AG09319 (cell line): Measurements from ENCODE around the gene TJP3.

ENCODE experiments used
- DNase-seq: peaks from one replicate; pipeline ENCODE4 v3.0.0-alpha.2; 2010; ENCODE audit warnings: low read depth; ENCODE audit errors: extremely low read depth
- CTCF ChIP-seq: IDR thresholded peaks from 2 replicates; pipeline ENCODE4 v1.5.1; 2011; ENCODE audit warnings: low read depth, mild to moderate bottlenecking, inconsistent platforms, low read length, moderate library complexity

Gene TJP3

GRCh38 chr19:3716147-3716668 lies 8.0 kb downstream of the TJP3 start:
- no peak for TF ChIP-seq CTCF
- no peak for DNase-seq

- TF ChIP-seq CTCF, result no peak
- no peak for DNase-seq
These were observed 11.7 kb downstream of the TJP3 start for GRCh38 chr19:3719868-3720267.

- TF ChIP-seq CTCF, result no peak
- DNase-seq, result no peak
These were observed 12.2 kb downstream of the TJP3 start for GRCh38 chr19:3720349-3720917.

- DNase-seq, result peak; percentile 42
- TF ChIP-seq CTCF, result no peak
These were observed 13.1 kb downstream of the TJP3 start for GRCh38 chr19:3721131-3721886.

GRCh38 chr19:3721887-3722442 lies 13.8 kb downstream of the TJP3 start:
- DNase-seq, result no peak
- TF ChIP-seq CTCF, result no peak

GRCh38 chr19:3722443-3723109 lies 14.4 kb downstream of the TJP3 start:
- TF ChIP-seq CTCF, result no peak
- no peak for DNase-seq

- no peak for TF ChIP-seq CTCF
- no peak for DNase-seq
These were observed 14.9 kb downstream of the TJP3 start for GRCh38 chr19:3723110-3723488.
